NCI-H510A (cell line): Measurements from ENCODE around the gene GRAMD2A.
"Not testable (repeated sequence)": the region's sequence is repeated elsewhere in the genome, so short reads cannot be mapped to it uniquely, and the experiment has no call there.

Experiments used
- DNase-seq: peaks from one replicate; lab custom pipeline; 2025; lab: John Stamatoyannopoulos, UW

Gene GRAMD2A

DNA sequence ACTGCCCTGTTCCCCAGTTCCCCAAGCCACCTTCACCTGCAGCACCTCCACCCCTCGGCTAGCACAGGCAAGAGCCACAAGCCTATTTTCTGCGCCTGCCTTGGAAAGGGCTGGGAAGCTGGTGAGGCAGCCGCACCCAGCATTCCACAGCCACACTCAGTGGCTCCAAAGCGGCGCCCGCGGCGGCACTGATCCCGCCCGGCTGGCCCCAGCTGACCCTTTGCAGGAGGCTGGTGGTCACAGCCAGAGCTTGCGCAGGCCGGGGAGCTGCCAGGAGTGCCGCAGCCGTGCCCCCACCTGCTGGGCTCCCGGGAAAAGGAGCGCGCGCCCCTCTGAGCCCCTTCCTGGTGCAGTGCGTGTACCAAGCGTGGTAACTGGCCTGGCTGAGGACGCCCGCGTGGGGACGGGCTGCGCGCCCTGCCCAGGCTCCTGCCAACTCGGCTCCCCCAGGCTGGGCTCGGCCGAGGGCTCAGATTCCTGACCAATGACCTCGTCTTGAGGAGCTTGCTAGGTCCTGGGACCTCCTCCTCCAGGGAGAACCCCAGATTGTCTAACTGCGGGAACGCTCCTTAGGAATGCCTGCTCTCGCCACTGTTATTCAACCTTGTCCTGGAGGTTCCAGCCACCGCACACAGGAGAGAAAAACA lies 13.3 kb downstream of the GRAMD2A start:
- DNase-seq: no peak

DNA sequence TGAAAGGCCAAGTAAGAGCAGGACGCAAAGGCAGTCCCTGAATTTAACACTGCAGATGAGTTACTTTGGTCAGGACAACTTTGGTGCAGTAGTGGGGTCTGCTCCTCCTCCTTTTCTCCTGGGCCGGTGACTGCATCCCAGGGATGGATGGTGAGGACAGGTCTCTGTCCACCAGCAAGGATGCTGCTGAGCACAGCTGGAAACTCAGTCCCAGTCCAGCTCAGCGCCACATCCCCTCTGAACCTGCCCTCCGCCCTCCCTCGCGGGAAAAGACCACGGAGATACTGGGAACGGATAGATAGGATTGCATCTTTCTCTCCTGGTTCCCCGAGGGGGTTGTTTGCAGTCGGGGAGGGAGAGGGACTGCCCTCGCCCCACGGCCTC lies 13.8 kb downstream of the GRAMD2A start:
- DNase-seq: no peak

DNA sequence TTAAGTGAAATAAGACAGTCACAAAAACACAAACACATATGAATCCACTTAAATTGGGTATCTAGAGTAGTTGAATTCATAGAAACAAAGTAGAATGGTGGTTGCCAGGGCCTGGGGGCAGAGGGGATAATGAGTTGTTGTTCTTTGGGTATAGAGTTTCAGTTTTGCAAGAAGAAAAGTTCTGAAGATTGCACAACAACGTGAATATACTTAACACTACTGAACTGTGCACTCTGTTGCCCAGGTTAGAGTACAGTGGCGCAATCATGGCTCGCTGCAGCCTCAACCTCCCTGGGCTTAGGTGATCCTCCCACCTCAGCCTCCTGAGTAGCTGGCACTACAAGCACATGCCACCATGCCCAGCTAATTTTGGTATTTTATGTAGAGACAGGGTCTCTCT lies 14.9 kb downstream of the GRAMD2A start:
- no peak for DNase-seq

DNA sequence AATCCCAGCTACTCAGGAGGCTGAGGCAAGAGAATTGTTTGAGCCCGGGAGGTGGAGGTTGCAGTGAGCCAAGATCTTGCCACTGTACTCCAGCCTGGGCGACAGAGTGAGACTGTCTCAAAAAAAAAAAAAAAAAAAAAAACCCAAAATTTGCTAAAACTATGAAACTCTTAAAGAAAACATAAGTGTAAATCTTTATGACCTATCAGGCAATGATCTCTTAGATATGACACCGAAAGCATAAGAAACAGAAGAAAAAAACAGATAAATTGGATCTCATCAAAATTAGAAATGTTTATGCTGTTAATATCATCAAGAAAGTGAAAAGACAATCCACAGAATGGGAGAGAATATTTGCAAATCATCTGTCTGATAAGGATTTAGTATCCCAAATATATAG lies 15.3 kb downstream of the GRAMD2A start:
- no peak for DNase-seq

DNA sequence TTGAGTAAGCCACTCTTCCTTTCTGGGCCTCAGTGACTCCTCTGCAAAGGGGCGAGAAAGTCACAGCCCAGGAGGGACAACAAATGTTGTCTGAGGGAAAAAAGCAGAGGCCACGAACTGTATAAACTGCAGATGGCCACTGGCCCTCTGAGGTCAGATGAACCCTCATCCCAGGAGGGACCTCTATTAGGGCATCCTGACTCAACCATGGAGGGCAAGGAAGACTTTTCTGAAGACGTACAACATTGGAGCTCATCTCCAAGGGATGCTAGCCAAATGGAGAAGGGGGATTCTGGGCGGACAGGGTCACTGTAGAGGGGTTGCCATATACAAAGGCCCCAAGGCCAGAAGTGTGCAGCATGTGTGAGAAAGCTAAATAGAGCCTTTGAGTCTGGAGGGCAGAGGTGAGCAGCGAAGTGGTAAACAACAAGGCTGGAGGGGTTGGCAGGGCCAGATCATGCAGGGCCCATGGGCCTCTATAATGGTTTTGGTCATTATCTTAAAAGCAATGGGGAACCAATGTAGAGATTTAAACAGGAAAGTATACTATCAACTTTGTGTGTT lies 16.7 kb downstream of the GRAMD2A start:
- DNase-seq: no peak

DNA sequence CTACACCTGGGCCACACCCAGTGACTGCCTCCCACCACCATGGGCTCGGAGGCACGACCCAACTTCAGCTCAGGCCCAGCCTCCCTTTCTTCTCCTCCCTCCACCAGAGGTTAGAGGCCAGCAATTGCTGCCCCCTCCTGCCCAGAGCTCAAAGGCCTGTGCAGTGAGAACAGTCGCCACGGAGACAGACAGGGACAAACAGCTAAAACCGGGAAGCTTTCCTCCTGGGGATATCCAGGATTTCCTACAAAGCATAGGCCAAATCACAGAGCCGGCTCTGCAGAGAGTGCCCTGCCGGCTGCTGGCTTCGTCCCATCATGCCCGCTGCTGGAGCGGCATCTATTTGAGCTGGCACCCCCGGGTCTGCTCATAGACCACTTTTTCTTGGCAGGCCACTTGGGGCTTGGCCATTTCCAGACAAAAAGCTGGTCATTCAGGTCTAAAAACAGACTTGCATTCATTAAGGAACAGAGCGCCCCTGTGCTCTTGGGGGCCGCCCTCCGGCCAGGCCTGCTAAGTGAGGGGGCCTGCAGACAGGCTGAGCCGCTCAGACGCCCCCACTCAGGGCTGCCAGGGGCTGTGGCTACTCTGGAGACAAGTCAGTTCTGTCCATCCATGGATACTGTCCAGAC lies 17.5 kb downstream of the GRAMD2A start:
- DNase-seq: no peak

DNA sequence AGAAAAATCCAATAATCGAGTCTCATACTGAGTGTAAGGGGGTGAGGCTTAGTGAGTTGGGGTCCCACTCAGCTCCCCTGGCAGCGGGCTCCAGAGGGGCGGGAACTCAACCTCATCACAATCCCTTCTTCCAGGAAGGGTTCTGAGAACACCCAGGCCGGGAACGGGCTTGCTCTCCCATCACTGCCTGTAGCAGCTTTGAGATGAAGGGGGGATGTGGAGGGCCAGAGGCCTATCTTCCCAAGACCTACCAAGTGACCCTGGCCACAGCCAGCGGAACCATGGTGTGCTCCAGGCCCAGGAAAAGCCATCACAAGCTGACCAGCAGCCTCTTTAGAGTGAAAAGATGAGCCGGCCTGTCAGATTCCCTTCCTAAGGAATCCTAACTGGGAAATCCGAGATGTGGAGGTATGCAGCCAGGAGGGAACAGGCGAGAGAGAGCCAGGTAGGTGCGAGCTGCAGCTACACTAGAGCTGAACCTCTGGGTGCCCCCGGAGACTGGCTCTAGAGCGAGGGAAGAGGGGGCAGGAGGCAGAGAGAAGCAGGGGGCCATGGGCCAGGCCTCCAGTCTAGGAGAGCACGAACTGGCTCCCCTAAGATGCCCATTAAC lies 18.5 kb downstream of the GRAMD2A start:
- no peak for DNase-seq

DNA sequence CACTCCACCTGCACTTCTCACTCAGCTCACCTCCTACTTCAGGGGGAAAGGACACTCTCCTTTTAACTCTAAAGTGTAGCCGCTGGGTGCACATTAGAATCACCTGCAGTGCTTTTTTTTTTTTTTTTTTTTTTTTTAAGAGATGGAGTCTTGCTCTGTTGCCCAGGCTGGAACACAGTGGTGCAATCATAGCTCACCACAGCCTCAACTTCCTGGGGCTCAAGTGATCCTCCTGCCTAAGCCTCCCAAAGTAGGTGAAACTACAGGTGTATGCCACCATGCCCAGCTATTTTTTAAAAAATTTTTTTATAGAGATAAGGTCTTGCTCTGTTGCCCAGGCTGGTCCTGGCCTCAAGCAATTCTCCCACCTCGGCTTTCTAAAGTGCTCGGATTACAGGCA lies 20.8 kb downstream of the GRAMD2A start:
- no peak for DNase-seq

DNA sequence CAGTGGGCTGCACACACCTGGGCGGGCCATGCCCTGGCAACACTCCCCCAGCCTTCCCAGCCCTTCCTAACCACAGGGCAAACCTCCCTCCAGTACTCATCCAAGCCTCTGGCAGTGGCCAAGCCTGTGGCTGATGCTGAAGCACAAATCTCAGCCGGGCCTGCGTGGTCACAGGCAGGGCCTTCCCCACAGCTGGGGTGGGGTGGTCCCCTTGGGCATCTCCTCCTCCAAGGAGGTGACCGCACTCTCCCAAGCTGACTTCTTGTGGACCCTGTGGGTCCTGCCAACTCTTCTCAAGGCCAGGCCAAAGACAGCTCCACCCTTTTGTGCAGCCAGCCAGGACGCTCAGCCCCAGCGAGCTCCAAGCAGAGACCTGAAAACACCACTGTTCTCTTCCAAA lies 21.4 kb downstream of the GRAMD2A start:
- DNase-seq: no peak

DNA sequence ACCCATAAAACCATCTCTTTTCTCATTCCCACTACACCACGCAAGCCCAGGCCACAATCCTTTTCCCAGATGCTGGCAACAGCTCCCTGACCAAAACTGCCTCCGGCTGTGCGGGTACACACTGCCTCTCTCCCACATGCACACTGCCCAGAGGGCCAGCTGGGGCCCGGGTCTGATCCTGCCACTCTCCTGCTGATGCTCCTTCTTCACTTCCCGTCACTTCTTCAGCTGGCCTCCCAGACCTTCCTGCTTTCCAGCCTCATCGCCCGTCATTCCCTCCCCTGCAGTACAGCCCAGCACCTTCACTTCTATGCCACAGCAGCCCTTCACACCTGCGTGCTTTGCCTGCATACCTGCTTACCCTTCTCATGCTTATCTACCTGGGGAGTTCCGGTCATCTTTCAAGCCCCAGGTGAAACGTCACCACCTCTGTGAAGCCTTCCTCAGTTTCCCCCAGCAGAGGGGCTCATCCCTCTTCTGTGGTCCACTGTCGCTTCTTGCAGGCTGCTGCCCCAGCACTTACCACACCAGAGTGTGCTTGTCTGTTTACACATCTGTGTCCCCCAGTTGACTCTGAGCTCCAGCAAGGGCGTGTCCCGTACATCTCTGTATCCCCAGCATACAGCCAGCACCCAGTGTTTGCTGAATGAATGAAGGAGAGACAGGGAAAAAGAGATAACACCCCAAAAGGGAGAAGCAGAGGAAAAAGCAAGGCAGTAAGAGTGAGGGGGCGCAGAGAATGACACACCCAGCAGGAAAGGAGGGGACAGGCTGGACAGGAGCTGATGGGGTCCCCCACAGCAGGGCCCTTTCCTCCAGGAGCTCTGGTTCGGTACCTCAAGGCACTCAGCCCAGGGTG lies 22.2 kb downstream of the GRAMD2A start:
- DNase-seq: no peak

DNA sequence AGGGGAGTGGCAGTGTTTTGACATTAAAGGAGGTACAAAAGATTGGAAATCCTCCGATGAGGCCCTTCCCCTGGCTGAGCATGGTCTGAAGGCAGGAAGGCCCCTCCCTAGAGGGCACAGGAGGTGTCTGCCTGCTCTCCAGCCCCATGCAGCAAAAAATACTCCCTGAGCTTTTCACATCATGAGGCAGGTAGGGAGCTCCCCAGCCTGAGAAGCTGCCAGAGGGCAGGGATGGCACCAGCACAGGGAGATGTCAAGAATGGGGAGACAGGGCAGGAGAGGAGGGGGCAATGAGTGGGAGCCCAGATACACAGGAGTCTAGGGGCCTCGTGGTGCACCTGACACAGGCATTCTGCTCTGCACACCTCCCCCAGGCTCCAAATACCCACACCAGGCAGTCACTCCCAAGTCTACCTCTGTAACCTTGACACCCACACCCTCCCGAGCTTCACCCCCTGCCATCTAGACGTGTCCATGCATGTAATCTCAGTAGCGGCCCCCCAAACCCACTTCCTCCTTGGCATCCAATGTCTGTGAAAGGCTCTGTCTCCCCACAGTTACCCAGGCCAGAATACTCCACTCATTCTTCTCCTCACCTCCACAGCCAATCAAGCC lies 22.9 kb downstream of the GRAMD2A start:
- DNase-seq: no peak

DNA sequence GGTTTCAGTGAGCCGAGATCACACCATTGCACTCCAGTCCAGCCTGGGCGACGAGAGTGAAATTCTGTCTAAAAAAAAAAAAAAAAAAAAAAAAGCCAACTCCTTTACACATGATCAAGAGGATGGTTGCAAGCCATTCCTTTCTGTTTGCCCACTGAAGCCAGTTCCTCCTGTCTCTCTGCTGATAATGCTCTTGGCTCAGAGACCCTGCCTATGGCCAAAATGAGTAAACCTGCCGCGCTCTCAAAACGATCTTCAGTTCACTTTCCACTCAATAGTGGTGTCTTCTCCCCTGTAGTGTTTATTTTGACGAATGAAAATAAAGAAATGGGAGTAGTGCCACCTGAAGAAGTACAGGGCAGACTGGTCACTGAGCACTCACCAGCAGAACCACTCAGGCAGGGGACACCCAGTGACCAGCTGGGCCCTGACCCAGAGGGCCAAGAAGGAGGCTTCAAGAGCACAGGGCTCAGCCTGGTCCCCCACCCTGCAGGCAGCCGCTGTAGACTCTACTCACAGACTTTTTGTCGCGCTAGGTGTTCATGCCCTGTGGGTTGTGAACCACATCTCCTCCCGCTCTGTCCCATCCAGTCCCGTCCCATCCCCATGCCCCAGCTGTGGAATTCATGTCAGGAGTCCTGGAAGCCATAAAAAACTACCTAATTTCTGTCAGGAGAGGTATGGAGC lies 23.6 kb downstream of the GRAMD2A start:
- DNase-seq: no peak

DNA sequence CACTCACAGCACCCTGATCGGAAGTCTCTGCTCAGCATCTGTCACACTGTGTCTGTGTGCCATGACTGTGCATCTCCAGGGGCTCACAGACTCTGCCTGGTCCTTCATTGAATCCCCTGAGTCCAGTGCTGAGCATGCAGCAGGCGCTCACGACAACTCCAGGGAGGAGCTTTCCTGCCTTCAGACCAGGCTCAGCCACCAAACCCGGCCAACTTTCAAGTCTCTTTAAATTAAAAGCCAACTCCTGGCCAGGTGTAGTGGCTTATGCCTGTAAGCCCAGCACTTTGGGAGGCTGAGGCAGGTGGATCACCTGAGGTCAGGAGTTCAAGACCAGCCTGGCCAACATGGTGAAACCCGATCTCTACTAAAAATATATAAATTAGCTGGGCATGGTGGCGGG lies 24.2 kb downstream of the GRAMD2A start:
- DNase-seq: no peak

DNA sequence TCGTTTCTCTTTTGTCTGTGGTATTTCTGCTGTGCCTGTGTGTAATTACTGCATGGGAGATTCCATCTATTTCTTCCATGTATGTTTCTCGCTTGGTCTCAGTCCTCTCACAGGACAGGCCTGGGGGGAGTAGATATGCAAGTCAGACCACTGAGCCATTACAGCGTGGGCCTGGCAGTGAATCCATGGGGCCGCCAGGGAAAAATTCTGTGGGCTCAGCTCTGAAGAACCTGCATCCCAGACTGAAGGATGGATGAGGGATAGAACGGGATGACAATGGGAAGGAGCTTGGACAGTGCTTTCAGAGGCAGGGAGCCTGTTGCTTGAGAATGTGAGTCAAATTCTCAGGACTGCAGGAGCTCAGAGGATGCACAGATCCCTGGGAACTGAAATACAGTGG lies 24.8 kb downstream of the GRAMD2A start:
- no peak for DNase-seq

DNA sequence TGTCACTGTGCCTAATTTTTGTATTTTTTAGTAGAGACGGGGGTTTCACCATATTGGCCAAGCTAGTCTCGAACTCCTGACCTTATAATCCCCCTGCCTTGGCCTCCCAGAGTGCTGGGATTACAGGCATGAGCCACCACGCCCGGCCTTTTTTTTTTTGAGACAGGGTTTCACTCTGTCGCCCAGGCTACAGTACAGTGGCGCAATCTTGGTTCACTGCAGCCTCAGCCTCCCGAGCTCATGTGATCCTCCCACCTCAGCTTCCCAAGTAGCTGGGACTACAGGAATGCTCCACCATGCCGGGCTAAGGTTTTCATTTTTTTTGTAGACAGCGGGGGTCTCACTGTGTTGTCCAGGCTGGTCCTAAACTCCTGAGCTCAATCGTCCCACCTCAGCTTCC lies 25.6 kb downstream of the GRAMD2A start:
- not testable (repeated sequence) for DNase-seq

DNA sequence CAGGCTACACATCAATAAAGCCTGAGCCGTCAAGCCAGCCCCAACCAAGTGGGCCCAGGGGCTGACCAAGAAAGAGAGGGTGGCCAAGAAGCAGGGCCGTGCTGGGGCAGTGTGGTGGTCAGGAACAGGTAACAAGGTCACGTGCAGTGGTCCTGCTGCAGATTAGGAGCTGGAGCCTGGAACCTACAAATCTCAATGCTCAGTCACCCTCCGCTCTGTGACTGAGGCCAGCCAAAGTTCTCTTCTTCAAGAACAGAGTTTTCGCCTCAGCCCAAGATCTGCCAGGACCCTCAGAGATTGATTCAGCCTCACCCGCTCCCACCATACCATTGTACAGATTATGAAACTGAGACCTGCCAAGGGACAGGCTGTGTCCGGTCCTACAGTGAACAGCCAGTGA lies 26.9 kb downstream of the GRAMD2A start:
- no peak for DNase-seq

DNA sequence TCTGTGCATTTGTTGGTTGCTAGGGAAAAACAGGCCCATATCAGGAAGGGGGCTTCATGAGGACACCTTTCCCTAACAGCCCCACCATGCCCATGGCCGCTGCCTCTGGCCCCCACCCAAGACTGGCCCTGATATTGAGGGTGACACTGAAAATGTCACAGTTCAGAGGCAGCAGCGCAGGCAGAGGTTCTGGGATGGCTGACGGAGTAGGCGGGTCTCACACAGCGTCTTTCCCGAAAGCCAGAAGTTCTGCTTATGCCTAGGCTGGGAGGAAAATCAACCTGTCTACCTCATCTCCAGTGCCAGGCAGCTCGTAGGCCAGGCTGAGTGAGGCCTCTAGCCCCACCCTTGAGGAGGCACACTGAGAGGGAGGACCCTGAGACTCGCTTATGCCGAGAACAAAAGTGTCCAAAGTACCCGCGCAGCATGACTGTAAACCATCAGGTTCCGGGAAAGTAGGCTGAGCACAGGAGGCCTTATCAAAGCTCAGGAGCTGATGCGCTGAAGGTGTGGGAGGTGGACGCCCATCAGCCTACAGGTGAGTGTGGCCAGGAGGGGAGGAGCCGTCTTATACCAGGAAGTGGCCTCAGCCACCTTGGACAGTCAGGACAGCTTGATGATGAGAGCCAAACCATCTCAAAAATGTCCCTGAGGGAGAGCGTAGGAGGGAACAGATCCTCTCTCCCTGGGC lies 27.5 kb downstream of the GRAMD2A start:
- no peak for DNase-seq

DNA sequence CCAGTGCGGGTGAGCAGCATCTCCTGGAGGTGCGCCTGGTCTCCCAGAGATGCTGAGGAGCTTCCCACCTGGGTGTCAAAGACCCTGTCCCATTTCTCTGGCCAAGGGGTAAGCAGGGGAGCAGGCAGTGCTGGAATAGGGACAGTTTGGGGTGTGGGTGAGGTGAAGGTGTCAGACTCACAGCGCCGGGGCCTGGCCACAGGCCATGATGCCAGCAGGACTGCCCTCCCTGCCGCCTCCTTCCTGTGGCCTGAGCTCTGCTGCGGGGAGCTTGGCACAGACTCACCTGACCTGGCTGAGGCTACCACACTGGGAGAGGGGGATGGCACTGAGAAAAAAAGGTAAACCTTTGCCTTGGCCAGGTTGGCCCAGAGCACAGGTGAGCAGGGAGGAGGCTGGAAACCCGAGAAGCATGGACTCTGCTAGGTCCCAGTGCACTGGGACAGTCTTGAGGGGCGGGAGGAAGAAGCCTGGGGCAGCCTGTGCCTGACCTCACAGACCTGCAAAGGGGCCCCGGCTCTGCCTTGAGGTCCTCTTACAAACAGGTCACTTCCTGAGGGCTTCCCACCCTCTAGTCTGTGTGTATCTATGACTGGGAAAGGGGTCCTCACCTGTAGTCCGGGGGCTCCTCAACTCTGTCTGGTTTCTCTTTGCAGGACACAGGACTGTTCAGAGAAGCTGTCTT lies 28.2 kb downstream of the GRAMD2A start:
- DNase-seq: no peak

DNA sequence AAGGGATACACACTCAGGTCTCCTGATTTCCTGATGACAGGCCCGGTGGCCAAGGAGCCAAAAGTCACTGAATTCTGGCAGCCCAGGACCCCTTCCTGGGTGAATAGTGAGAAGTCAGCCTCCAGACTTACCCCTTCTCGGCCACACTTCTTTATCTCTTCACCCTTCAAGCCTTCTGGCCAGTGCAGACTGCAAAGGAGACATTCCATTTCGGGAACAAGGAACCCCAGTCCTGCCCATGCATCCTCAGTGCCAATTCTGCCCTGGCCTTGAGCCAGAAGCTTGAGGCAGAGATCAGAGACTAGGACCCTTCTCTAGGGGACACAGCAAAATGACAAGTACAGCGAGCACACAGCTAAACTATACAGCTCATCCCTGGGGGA lies 28.8 kb downstream of the GRAMD2A start:
- no peak for DNase-seq

DNA sequence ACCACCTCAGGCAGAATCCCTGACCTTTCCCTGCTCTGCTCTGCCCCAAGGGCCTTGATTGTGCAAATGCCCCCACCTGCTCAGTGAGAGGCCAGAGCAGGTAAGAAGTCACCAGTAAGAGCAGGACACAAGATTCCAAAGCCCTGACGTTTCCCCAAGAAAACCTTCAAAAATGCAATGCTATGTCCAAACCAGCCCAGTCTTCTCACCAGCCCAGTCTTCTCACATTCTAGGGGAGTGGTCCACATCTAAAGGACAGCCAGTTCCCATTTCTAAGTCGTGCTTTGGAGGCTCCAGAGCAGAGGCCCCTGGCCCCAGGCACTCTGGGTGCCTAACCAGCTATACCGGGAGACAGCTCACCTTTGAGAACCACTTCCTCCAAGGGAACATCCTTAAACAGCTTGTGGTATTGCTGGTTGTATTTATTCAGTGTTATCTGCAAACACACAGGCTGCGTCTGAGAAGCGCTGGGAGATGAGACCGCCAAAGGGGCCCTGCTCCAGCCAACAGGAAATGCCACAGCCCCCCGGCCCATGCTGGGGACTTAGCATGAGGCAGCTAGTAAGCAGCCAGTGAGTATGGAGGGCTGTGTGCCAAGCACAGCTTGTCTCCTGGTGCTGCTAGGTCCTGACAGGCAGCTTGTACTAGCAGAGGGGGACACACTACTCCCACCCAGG lies 29.3 kb downstream of the GRAMD2A start:
- no peak for DNase-seq
